ENCODE measurements around the gene ZDHHC11.
"Not testable (repeated sequence)": the region's sequence is repeated elsewhere in the genome, so short reads cannot be mapped to it uniquely, and the experiment has no call there.

ZDHHC11 gene

DNA sequence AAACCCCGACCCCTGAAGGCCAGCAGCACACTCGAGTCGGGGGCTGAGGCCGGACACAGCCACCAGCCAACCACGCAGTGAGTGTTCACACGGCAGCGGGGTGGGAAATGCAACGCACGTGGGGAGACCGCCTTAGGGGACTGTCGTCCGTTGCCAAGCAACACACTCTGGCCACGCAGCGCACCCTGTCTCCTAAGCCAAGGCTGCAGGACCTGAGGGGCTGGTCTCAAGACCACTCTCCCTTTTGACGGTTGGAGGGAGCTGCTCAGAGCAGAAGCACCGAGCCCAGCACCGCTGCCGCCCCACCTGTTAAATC is 34.3 kb upstream of the ZDHHC11 start:
- no peak overlapping the region for H3K4me3 ChIP-seq (ENCODE audit: low read depth, low read length)
- TF ChIP-seq, protein P1, sequence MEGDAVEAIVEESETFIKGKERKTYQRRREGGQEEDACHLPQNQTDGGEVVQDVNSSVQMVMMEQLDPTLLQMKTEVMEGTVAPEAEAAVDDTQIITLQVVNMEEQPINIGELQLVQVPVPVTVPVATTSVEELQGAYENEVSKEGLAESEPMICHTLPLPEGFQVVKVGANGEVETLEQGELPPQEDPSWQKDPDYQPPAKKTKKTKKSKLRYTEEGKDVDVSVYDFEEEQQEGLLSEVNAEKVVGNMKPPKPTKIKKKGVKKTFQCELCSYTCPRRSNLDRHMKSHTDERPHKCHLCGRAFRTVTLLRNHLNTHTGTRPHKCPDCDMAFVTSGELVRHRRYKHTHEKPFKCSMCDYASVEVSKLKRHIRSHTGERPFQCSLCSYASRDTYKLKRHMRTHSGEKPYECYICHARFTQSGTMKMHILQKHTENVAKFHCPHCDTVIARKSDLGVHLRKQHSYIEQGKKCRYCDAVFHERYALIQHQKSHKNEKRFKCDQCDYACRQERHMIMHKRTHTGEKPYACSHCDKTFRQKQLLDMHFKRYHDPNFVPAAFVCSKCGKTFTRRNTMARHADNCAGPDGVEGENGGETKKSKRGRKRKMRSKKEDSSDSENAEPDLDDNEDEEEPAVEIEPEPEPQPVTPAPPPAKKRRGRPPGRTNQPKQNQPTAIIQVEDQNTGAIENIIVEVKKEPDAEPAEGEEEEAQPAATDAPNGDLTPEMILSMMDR (conservative IDR thresholded peaks at IDR 0.05; ENCODE audit: low read depth, low read length), result no peak
- no peak for DNase-seq (ENCODE audit: low read depth)

DNA sequence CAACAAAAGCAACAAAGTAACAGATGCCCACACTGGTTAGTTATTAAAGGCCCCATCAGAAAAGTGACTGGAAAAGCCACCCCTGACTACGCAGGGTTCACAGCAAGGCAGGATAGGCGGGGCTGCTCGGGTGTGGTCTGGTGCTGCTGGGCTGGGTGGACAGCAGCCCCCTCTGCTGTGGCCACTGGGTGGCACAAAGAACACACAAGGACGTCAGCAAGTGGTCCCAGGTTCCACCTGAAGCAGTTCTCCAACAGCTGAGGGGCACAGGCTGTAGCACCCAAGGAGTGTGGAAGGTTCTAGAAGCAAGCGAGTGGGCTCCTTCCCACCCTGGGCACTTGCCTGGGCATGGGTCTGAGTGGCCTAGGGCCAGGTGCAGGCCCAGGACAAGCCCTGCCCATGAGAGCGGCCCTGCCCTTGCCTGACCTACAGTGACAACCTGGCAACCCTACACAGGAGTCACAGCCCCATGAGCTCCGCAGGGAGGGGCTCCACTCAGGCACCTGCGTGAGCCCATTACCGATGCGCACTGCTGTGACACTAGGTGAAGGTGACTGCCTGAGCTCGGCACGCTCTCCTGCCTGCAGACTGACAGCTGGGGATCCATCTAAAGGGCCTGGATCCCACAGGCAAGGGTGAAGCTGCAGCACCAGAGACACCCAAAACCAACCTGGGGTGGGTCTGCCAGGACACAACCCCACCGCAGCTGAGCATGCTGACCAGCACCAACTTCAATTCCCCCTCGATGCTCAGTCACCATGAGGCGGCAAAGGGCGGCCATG is 33.8 kb upstream of the ZDHHC11 start:
- no peak overlapping the region for H3K4me3 ChIP-seq (ENCODE audit: low read depth, low read length)
- no peak for DNase-seq (ENCODE audit: low read depth)
- TF ChIP-seq, protein P1 (conservative IDR thresholded peaks at IDR 0.05; ENCODE audit: low read depth, low read length), result no peak

DNA sequence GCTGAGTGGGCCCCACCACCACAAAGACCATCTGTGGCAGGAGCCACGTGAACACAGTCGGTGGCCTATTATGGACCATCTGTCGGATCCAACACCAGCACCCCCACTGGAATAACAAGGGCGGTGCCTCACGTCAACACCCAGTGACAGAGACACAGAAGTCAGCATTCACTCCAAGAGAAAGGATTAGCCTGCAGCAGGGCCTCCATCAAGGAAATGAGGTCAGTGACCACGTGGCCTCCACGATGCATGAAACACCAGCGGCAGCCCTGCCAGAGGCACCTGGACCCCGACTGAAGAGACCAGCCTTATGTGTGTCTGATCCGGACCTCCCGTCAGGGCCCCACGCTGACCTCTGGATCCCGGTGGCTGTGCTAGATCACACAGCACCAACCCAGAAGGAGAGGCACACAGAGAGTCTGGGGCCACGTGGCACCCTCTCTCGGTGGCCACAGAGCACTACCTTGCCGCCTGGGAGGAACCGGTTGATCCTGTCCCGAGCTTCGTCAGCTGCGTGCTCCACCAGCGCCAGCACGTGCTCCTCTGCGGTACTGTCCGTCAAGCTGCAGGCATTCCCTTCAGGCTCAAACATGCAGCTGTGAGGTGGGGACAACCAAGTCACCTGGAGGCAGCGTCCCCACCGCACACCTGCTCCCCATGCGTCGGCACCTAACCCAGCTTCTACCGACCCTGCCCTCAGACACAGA is 32.8 kb upstream of the ZDHHC11 start:
- no peak for DNase-seq (ENCODE audit: low read depth)
- H3K4me3 ChIP-seq (ENCODE audit: low read depth, low read length), result no peak overlapping the region
- TF ChIP-seq, protein P1 (conservative IDR thresholded peaks at IDR 0.05; ENCODE audit: low read depth, low read length), result no peak

DNA sequence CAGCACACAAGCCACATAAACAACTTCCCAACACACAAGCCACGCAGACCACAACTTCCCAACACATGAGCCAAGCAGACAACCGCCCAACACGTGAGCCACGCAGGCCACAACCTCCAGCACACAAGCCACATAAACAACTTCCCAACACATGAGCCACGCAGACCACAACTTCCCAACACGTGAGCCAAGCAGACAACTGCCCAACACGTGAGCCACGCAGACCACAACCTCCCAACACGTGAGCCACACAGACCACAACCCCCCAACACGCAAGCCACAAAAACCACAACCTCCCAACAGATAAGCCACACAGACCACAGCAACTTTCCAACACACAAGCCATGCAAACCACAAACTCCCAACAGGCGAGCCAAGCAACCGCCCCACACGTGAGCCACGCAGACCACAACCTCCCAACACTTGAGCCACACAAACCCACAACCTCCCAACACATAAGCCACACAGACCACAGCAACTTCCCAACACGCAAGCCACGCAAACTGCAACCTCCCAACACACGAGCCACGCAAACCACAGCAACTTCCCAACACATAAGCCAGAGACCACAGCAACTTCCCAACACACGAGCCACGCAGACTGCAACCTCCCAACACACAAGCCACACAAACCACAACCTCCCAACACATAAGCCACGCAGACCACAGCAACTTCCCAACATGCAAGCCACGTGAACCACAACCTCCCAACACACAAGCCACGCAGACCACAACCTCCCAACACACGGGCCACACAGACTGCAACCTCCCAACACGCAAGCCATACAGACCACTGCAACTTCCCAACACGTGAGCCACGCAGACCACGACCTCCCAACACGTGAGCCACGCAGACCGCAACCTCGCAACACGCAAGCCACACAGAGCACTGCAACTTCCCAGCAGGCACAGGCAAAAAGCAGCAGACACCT is 31.7 kb upstream of the ZDHHC11 start:
- TF ChIP-seq, protein P1 (conservative IDR thresholded peaks at IDR 0.05; ENCODE audit: low read depth, low read length), result no peak
- no peak for DNase-seq (ENCODE audit: low read depth)
- H3K4me3 ChIP-seq (ENCODE audit: low read depth, low read length), result no peak overlapping the region

DNA sequence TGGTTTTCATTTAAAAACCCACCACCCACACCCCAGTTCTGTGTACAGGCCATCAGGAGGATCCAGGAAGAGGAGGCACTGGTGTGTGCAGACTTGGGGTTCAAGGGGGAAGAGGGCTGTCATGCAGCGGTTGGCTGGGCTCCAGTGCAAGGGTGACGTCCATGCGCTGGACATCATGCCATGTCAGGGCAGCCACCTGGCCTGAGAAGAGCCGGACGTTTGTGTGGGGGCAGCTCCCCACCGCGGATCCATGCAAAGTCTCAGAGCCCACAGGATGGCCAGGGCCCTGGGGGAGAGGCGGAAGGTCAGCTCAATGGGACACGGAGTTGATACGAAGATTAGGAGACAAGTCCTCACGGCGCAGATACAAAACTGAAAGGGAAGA is 30.8 kb upstream of the ZDHHC11 start:
- H3K4me3 ChIP-seq (ENCODE audit: low read depth, low read length), result no peak overlapping the region
- DNase-seq (ENCODE audit: low read depth), result no peak
- TF ChIP-seq, protein P1 (conservative IDR thresholded peaks at IDR 0.05; ENCODE audit: low read depth, low read length), result no peak

DNA sequence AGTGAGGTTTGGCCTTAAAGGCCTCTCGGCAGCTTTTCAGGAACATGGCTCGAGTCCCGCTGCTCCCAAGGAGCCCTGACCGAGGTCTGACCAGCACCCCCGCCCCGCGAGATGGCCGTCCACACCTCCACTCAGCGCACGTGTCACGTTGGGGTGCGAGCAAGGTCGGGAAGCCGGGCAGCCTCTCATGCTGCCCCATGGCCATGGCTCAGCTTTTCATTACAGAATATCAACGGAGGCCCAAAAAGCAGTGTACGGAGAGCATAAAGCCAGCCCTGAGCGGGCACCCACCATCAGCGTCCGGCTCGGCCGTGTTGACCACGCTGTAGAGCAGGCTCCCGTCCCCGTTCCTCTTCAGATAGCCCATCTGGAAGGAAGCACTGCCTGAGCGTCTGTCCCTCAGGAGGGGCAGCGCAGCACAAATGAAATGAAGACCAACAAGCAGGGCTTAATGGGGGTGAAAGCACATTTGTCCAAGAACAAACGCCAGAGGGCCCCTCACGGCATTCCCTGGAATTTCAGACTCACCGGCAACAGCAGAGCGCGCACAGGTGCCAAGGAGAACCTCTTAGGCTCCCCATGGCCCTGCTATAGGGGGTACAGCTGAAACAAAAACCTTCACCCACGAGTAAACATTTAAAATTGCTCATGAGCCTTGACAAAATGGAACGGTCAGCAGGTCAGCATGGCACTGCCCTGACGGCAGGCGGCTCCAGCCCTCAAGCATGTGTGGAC is 30.2 kb upstream of the ZDHHC11 start:
- DNase-seq (ENCODE audit: low read depth), result no peak
- no peak overlapping the region for H3K4me3 ChIP-seq (ENCODE audit: low read depth, low read length)
- TF ChIP-seq, protein P1 (conservative IDR thresholded peaks at IDR 0.05; ENCODE audit: low read depth, low read length), result no peak

DNA sequence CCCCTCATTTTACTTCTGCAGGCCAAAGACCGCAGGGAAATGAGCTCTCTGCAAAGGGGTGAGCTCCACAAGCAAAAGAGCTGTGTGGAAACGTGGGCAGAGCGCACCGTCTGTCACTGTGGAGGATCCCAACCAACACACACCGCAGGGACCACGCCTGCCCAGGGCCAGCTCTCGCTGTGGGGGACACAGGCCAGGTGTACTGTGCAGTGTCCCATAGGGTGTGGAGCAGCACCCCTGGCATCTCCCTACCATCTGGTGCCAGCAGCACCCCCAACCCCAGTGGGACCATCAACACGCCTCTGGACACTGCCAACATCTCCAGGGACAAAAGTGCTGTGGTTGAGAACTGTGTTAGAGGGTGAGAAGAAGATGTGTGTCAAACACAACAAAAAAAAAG is 27.9 kb upstream of the ZDHHC11 start:
- DNase-seq (ENCODE audit: low read depth); H3K4me3 ChIP-seq (ENCODE audit: low read depth, low read length): not testable (repeated sequence)
